Activated gamma-delta T cell (primary cell): ENCODE data around the gene SLC1A2.

ENCODE experiments used
- DNase-seq: peaks from one replicate; lab custom pipeline; 2025; lab: John Stamatoyannopoulos, UW

Gene SLC1A2

GRCh38 chr11:35324981-35325380 is 94.4 kb downstream of the SLC1A2 start:
- DNase-seq: no peak

- no peak for DNase-seq
Observed at GRCh38 chr11:35324183-35324886, 95.0 kb downstream of the SLC1A2 start.

- DNase-seq: no peak
Observed at GRCh38 chr11:35323076-35323868, 96.1 kb downstream of the SLC1A2 start.

GRCh38 chr11:35322318-35322979 is 96.9 kb downstream of the SLC1A2 start:
- DNase-seq: no peak

- DNase-seq: no peak
Observed at GRCh38 chr11:35321532-35322317, 97.6 kb downstream of the SLC1A2 start.

GRCh38 chr11:35321111-35321510 is 98.2 kb downstream of the SLC1A2 start:
- no peak for DNase-seq

GRCh38 chr11:35318977-35319925 is 100.1 kb downstream of the SLC1A2 start:
- DNase-seq: no peak

GRCh38 chr11:35318309-35318708 is 101.0 kb downstream of the SLC1A2 start:
- DNase-seq: no peak

- no peak for DNase-seq
Observed at GRCh38 chr11:35317253-35317652, 102.1 kb downstream of the SLC1A2 start.

- DNase-seq: no peak
Observed at GRCh38 chr11:35316161-35316560, 103.2 kb downstream of the SLC1A2 start.

GRCh38 chr11:35313760-35314153 is 105.6 kb downstream of the SLC1A2 start:
- no peak for DNase-seq

- DNase-seq: no peak
Observed at GRCh38 chr11:35313066-35313759, 106.1 kb downstream of the SLC1A2 start.

GRCh38 chr11:35311331-35311730 is 108.0 kb downstream of the SLC1A2 start:
- DNase-seq: no peak

- no peak for DNase-seq
Observed at GRCh38 chr11:35308157-35308556, 111.2 kb downstream of the SLC1A2 start.

- no peak for DNase-seq
Observed at GRCh38 chr11:35307221-35307621, 112.1 kb downstream of the SLC1A2 start.

GRCh38 chr11:35305670-35306382 is 113.5 kb downstream of the SLC1A2 start:
- DNase-seq: no peak

GRCh38 chr11:35304900-35305460 is 114.4 kb downstream of the SLC1A2 start:
- DNase-seq: no peak

GRCh38 chr11:35304386-35304775 is 115.0 kb downstream of the SLC1A2 start:
- DNase-seq: no peak
